Lower lobe of right lung (tissue), 2 donors: ENCODE measurements around the gene REXO1. TPM values are rescaled to one million over a fixed set of nuclear protein-coding genes. Genes with fewer than 3 reads are reported as not detected.

Experiments
- ATAC-seq, 2 donors: fragments of 200-7000 bp; cut with Tn5 transposase; one replicate each; pipeline ENCODE4 v1.9.1; 2020 to 2022; ENCODE audit warnings: mild to moderate bottlenecking in 2 of 2, moderate library complexity in 2 of 2
- DNase-seq: peaks from one replicate; pipeline ENCODE4 v3.0.0-alpha.2; 2020
- H3K27ac ChIP-seq: fragments of 200-600 bp; one replicate; pipeline ENCODE4 v1.8.0; 2022
- H3K27me3 ChIP-seq: fragments of 200-600 bp; one replicate; pipeline ENCODE4 v1.8.0; 2022; ENCODE audit warnings: low read depth
- H3K36me3 ChIP-seq: fragments of 200-600 bp; one replicate; pipeline ENCODE4 v1.8.0; 2022; ENCODE audit warnings: mild to moderate bottlenecking
- H3K4me1 ChIP-seq: fragments of 200-600 bp; one replicate; pipeline ENCODE4 v1.8.0; 2022
- H3K4me3 ChIP-seq: fragments of 200-600 bp; one replicate; pipeline ENCODE4 v1.8.0; 2022; ENCODE audit warnings: mild to moderate bottlenecking
- H3K9me3 ChIP-seq: fragments of 200-600 bp; one replicate; pipeline ENCODE4 v1.8.0; 2022
- CTCF ChIP-seq: fragments of 200-600 bp; IDR thresholded peaks from one replicate; pipeline ENCODE4 v1.8.0; 2022; ENCODE audit warnings: antibody characterized with exemption, mild to moderate bottlenecking
- intact Hi-C: fragments of 100-400 bp; cut with DNase I; formaldehyde crosslinking; loops from one replicate; pipeline ENCODE4 v1.11.0; 2022
- total RNA-seq: library from RNA; stranded (reverse); fragmentation: NEBNext Ultra II Directional; extraction: Animal tissue kit (Norgen Biotek cat#: 25700); gene quantifications from one replicate; pipeline ENCODE4 v1.2.1, GENCODE V29; 2021
- donor health status: DM: no; HTN: yes; CAD: no; lungs with severe emphysema.

REXO1 gene
- total RNA-seq, 1 donor from 2014 or later, result 29.1 TPM

GRCh38 chr19:1812426-1813191, 35.7 kb downstream of the REXO1 start:
- Histone ChIP-seq H3K36me3 (peaks cover 30% of the 10 kb centered on the region), H3K27ac (peak overlapping the region; percentile 69), H3K4me1 (peaks cover 14% of the 10 kb centered on the region), H3K4me3 (peak overlapping the region; percentile 67), H3K9me3 (no peaks in the 10 kb centered on the region), H3K27me3 (no peaks in the 10 kb centered on the region)
- peak; percentile 52 for TF ChIP-seq CTCF
- intact Hi-C loops, result no loop called here
- DNase-seq (peak; percentile 98), ATAC-seq (peak; percentile 92 to 94)

GRCh38 chr19:1811942-1812425, 36.3 kb downstream of the REXO1 start, which contains the start of gene ATP8B3:
TSS of gene ATP8B3 (minus strand) at chr19:1812276. CDS start at chr19:1811736, 540 bp downstream.
- intact Hi-C loops, result no loop called here
- no peaks in the 10 kb centered on the region for H3K9me3 ChIP-seq
- ATAC-seq (peak; percentile 30 to 33), DNase-seq (no peak)
- peak within 1 kb of the TSS; percentile 69 for H3K27ac ChIP-seq
- no peak for TF ChIP-seq CTCF
- H3K4me3 ChIP-seq, result peak within 1 kb of the TSS; percentile 67
- H3K27me3 ChIP-seq, result no peaks in the 10 kb centered on the region
- H3K4me1 ChIP-seq, result peaks cover 14% of the 10 kb centered on the region
- H3K36me3 ChIP-seq, result peaks cover 24% of the 10 kb centered on the region

- peak overlapping the region; percentile 69 for H3K27ac ChIP-seq
- peak; percentile 74 for DNase-seq
- intact Hi-C loops, result no loop called here
- H3K36me3 ChIP-seq, result peaks cover 19% of the 10 kb centered on the region
- no peaks in the 10 kb centered on the region for H3K27me3 ChIP-seq
- H3K9me3 ChIP-seq, result no peaks in the 10 kb centered on the region
- peaks cover 14% of the 10 kb centered on the region for H3K4me1 ChIP-seq
- TF ChIP-seq CTCF, result no peak
- peak overlapping the region; percentile 67 for H3K4me3 ChIP-seq
- ATAC-seq, result peak; percentile 1 to 50
These were observed 36.8 kb downstream of the REXO1 start for GRCh38 chr19:1811472-1811894.

GRCh38 chr19:1810439-1811160, 37.7 kb downstream of the REXO1 start:
- intact Hi-C loops, result no loop called here
- H3K4me3 ChIP-seq, result no peak overlapping the region
- H3K27ac ChIP-seq, result no peak overlapping the region
- DNase-seq (no peak), ATAC-seq (no peak)
- no peaks in the 10 kb centered on the region for H3K27me3 ChIP-seq
- H3K36me3 ChIP-seq, result peaks cover 10% of the 10 kb centered on the region
- peaks cover 14% of the 10 kb centered on the region for H3K4me1 ChIP-seq
- H3K9me3 ChIP-seq, result no peaks in the 10 kb centered on the region
- no peak for TF ChIP-seq CTCF

GRCh38 chr19:1809678-1810077, 38.6 kb downstream of the REXO1 start:
- peaks cover 1% of the 10 kb centered on the region for H3K36me3 ChIP-seq
- no peak for ATAC-seq
- no peaks in the 10 kb centered on the region for H3K27me3 ChIP-seq
- peaks cover 14% of the 10 kb centered on the region for H3K4me1 ChIP-seq
- intact Hi-C loops, result no loop called here
- no peak for TF ChIP-seq CTCF
- H3K4me3 ChIP-seq, result no peak overlapping the region
- DNase-seq, result no peak
- no peak overlapping the region for H3K27ac ChIP-seq
- H3K9me3 ChIP-seq, result no peaks in the 10 kb centered on the region
